A549 (cell line): Measurements from ENCODE around the gene TPGS1.
A peak's percentile ranks its signal among the peaks of the same experiment; 100 is the strongest.

ENCODE experiments used
- CTCF ChIP-seq: fragments of >200 bp; sonication (Bioruptor Twin); formaldehyde crosslinking; IDR thresholded peaks from 3 replicates; pipeline ENCODE4 v1.5.1; 2016
- HOXA7 ChIP-seq: fragments of 250-450 bp; sonication (Bioruptor Pico); IDR thresholded peaks from 2 replicates; pipeline ENCODE4 v1.5.0; 2020; ENCODE audit warnings: mild to moderate bottlenecking, moderate library complexity
- POLR2A ChIP-seq: IDR thresholded peaks from 2 replicates; pipeline ENCODE4 v1.6.1; 2012; ENCODE audit warnings: mild to moderate bottlenecking, low read length
- REST ChIP-seq: fragments of 200-600 bp; sonication (generic); IDR thresholded peaks from 2 replicates; pipeline ENCODE4 v1.6.1; 2016; ENCODE audit warnings: antibody characterized with exemption, mild to moderate bottlenecking, moderate library complexity
- TP53 ChIP-seq: fragments of 250-450 bp; sonication (Bioruptor Pico); IDR thresholded peaks from 2 replicates; pipeline ENCODE4 v1.5.0; 2021; ENCODE audit warnings: mild to moderate bottlenecking, moderate library complexity
- USF2 ChIP-seq: fragments of 450-650 bp; IDR thresholded peaks from 2 replicates; pipeline ENCODE4 v1.6.1; 2014; ENCODE audit warnings: antibody characterized with exemption
- ZC3H11A ChIP-seq: fragments of 450-650 bp; IDR thresholded peaks from 2 replicates; pipeline ENCODE4 v1.6.1; 2014; ENCODE audit warnings: antibody characterized with exemption, mild to moderate bottlenecking

GRCh38 chr19:495402-496111 lies 11.7 kb upstream of the TPGS1 start:
- TF ChIP-seq POLR2A (no peak), TP53 (no peak), USF2 (no peak), HOXA7 (CRISPR knock-in tag) (no peak), CTCF (peak; percentile 49), ZC3H11A (no peak), REST (no peak)
